Activated CD4-positive, alpha-beta T cell treated with anti-CD3 and anti-CD28 coated beads for 1 hour (primary cell): ENCODE results near the gene PAPPA2.
"Not testable (repeated sequence)": the region's sequence is repeated elsewhere in the genome, so short reads cannot be mapped to it uniquely, and the experiment has no call there.

Experiments
- DNase-seq: peaks from one replicate; pipeline ENCODE4 v3.0.0-alpha.2; 2020

Gene PAPPA2

DNA sequence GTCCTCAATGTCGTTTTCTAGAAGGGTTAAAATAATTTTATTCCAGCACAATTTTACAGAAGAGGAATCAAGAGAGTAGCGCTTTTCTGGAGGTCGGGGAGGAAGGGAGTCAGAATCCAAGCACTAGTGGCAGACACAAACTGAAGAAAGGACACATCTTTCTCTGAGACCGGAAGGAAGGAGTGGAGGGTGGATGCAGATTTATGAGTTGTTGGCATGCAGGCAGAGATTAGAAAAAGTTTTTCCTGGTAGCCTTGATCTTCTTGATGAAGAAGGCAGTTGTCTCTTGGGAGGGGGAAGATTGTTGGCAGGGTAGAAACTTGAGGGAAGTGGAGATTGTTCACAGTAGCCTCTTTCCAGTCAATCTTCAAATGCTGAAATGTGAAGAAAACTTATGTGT, 149.8 kb downstream of the PAPPA2 start:
- no peak for DNase-seq

DNA sequence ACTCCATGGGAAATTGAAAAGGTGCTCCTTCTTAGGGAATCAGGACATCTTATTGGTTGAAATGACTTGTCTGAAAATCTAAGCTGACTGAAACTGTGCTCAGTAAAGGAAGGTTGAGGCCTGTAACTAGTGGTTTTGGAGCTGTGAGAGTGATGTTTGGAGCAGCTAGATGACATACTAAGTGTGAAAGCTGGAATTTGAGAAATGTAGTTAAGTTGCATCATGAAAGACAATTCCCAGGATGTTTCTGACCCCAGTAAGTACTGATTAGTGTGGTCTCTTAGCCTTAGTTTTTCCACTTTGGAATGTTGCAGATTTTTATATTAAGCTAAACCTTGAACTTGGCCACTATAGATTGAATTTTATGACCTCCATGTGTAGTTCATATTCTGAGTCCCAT, 154.9 kb downstream of the PAPPA2 start:
- no peak for DNase-seq

DNA sequence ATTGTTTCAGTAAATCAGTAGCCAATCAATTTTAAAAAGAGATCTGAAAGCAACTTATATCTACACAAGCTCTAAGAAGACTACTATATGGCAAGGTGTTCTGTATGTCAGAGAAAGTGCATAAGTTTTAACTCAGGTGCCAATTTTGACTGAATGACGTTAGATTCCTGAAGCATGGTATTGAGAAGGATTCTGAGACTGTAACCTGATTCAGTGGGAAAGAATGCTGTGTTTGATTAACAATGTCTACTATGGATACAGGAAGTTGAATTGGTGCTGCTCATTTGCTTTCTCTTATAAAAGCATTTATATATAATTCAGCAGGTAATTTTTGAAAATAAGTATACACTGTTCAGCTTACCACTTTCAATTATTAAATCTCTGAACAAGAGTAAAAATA, 156.3 kb downstream of the PAPPA2 start:
- DNase-seq, result no peak

DNA sequence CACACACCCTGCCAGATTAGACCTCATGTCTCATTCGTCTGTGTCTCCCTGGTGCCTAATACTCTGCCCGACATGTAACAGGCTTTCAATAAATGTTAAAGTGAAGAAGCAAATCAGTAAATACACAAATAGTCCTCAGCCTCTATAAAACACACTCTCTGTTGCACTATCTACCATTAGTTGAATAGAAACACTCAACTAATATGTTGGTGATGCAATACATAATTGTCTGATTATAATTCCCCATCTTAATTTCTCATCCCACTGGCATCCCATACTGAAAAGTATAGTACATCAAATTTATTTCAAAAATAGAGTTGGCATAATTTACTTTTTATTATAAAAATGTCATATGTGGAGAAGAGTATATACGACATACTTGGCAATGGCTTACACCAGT, 162.4 kb downstream of the PAPPA2 start:
- DNase-seq, result no peak

GRCh38 chr1:176626572-176627061, 163.6 kb downstream of the PAPPA2 start:
- no peak for DNase-seq

DNA sequence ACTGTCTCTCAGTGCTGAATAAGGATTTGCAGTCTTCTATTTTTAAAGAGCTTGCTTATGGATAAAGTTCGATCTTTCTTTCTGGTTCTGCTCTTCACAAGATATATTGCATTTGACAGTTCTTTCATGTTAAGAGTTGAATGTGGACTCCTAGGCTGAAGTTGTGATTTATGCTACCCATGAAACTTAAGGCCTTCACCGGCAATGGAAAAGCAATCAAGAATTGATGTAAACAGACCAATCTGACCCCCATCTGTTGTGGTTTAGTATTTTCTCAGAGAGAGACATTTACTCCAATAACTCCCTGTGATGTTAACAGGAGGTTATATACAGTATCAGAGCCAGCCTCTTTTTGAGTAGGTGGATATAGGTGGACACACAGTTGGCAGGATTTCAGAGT, 165.8 kb downstream of the PAPPA2 start:
- DNase-seq, result no peak

- DNase-seq, result not testable (repeated sequence)
These were observed 171.8 kb downstream of the PAPPA2 start for GRCh38 chr1:176634733-176635132.

GRCh38 chr1:176638713-176639526, 175.9 kb downstream of the PAPPA2 start:
- DNase-seq, result no peak

GRCh38 chr1:176643536-176643935, 180.6 kb downstream of the PAPPA2 start:
- DNase-seq, result no peak

GRCh38 chr1:176648556-176648955, 185.6 kb downstream of the PAPPA2 start:
- DNase-seq, result no peak

DNA sequence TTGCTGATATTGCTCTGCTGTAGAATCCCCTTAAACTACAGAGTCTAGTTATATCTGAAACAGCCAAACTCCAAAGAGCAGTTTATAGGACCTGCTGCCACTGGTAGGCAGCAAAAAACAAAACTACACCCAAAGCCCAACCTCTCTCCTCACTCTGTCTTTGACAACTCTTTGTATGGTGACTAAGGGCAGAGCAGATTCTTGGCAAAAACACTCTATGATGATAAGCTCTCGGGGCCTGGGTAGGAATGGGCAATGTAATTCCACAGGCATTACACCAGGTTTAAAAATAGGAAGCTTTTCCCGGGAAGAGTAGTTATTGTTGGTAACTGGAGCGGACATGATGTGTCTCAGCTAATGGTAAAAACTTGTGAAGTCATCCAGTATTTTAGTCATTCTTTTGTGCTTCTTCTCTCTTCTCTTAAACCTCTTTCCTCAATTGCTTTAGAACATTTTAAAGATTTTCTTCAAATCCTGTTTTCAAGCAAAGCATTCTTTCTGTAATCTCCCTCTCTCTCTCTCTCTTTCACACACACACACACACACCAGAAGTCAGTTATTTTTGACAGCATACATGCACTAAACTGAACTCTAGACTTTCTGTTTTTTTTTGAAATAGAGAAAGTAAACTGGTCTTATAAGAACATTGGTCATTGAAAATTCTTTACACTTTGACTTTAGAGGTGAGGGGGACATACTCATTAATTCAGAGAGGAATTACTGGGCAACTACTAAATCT, 193.5 kb downstream of the PAPPA2 start:
- DNase-seq, result no peak

GRCh38 chr1:176669782-176670181, 206.8 kb downstream of the PAPPA2 start:
- DNase-seq, result no peak

DNA sequence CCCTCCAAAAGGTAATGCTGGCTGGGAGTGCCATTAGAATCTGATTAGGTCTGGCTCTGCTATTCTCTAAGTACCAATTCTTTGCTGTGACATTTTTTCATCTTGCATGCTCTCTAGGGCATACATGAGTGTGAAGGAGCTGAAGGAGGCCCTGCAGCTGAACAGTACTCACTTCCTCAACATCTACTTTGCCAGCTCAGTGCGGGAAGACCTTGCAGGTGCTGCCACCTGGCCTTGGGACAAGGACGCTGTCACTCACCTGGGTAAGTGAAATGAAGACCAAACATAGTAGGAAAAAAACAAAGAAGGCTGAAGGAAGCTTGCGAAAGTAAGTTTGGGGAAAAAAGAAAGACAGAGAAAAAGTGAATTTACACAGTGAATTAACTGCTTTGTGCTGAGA, 207.9 kb downstream of the PAPPA2 start:
- DNase-seq, result no peak

GRCh38 chr1:176682830-176683535, 220.0 kb downstream of the PAPPA2 start:
- no peak for DNase-seq

DNA sequence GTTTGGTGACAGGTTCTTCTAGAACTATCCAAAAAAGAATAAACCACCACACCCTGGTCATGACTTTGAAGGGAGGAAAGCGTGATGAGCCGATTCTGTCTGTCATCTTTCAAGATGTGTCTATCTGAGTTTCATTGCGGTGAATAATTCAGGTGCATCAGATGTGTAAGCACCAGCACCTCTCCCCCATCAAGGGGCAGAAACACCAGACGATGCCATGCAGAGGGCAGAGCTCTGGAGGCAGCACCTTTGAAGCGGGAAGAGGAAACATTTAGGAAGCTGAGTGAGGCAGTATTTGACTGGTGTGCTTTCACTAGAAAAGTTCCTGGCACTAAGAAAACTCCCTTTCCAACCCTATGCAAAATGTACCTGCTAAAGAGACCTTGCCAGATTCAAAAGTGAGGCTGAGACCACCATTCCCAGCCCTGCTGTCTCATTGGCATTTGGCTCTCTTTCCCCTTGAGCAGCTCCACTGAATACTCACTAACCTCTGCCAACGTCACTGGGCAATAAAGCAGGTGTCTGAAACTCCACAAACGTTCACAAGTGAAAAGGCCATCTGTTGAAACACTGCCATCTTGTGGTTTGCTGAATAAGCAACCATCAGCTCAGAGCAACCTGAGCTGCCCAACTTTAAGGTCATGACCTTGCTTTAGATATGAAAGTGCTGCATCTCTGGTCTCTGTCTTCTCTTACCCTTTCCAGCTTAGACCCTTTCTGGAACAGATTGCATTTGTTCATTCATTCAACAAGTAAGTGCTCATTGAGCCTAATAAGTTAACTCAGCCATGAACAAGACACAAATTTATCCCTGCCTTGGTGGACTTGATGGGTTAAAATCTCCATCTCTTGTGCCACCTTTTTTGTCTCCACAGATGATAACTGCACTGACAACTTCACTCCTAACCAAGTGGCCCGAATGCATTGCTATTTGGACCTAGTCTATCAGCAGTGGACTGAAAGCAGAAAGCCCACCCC, 228.6 kb downstream of the PAPPA2 start:
- DNase-seq, result no peak

GRCh38 chr1:176692431-176692830, 229.5 kb downstream of the PAPPA2 start:
- no peak for DNase-seq

- DNase-seq, result no peak
These were observed 230.2 kb downstream of the PAPPA2 start for GRCh38 chr1:176692988-176693696.

- no peak for DNase-seq
These were observed 230.8 kb downstream of the PAPPA2 start for GRCh38 chr1:176693697-176694329.

DNA sequence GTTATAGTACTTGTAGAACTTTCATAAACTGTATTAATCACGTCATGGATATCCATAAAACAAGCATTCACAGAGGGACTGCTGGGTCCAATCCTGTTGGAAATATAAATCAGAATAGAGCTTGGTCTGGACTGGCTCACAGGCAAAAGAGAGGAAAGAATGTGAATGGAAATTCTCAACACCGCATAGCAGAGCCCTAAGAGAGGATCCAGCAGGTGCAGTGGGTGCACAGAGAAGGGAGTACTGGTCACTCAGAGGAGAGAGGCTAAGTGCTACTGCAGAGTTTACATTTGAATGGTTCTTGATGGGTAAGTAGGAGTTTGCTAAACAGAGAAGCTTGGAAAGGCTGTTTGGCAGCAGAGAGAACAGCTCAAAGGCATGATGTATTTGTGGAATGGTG, 231.7 kb downstream of the PAPPA2 start:
- DNase-seq, result no peak

DNA sequence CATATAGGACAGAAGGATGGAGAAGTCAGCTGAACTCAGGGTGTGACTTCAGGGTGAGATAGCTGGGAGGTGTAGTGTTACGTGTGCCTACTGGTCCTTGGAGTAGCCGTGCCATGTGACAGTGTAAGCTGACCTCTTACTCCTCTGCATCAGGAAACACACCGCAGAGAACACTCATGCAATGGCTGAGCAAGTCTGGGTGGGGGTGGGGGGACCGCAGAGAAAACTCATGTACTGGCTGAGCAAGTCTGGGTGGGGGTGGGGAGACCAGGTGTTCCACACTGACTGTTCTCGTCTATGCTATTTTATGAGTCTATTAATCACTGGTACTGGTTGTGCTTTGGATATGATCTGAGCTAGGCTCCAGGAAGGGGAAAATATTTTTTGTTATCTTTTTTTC, 233.1 kb downstream of the PAPPA2 start:
- no peak for DNase-seq

DNA sequence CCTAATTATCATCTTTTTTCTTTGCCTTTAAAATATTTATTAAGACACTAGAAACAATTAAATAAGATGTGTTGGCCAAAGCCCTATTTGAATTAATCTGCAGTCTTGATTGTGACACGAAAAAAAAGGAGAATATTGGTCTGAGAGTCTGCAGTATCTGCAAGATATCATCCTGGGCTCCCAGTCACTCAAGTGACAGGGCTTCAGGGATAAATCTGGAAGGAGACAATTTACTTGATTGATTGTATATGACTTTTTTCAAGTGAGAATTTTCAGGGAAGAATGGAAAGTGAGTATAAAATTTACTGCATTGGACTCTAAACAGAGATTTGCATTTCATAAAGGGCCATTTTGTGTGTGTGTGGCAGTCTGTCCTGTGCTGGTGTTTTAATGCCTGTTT, 233.7 kb downstream of the PAPPA2 start:
- no peak for DNase-seq
